ENCODE results near the gene OSMR.

OSMR gene

GRCh38 chr5:38847559-38848347, 1.9 kb downstream of the OSMR start:
- TF ChIP-seq POLR2AphosphoS5 (IDR thresholded peaks at IDR 0.05; ENCODE audit: low read depth, low read length) (no peak), SIN3A (IDR thresholded peaks at IDR 0.05; ENCODE audit: borderline replicate concordance, insufficient read depth, low read length) (no peak), TAF1 (IDR thresholded peaks at IDR 0.05; ENCODE audit: borderline replicate concordance, insufficient read depth, low read length) (no peak), REST (IDR thresholded peaks at IDR 0.05; ENCODE audit: insufficient read depth in 1 of 2, low read depth in 2 of 2, low read length in 2 of 2) (no peak), FOXP2 (optimal IDR thresholded peaks at IDR 0.05; ENCODE audit: borderline replicate concordance, extremely low read depth, extremely low read length, insufficient read depth) (no peak)

- TF ChIP-seq TAF1 (IDR thresholded peaks at IDR 0.05; ENCODE audit: borderline replicate concordance, insufficient read depth, low read length): no peak
- no peak for TF ChIP-seq POLR2AphosphoS5 (IDR thresholded peaks at IDR 0.05; ENCODE audit: low read depth, low read length)
- TF ChIP-seq REST (IDR thresholded peaks at IDR 0.05; ENCODE audit: insufficient read depth in 1 of 2, low read depth in 2 of 2, low read length in 2 of 2): no peak
- no peak for TF ChIP-seq SIN3A (IDR thresholded peaks at IDR 0.05; ENCODE audit: borderline replicate concordance, insufficient read depth, low read length)
- TF ChIP-seq FOXP2 (optimal IDR thresholded peaks at IDR 0.05; ENCODE audit: borderline replicate concordance, extremely low read depth, extremely low read length, insufficient read depth): no peak
Measured at GRCh38 chr5:38848637-38849036, 2.8 kb downstream of the OSMR start.

- TF ChIP-seq REST (IDR thresholded peaks at IDR 0.05; ENCODE audit: insufficient read depth in 1 of 2, low read depth in 2 of 2, low read length in 2 of 2) (no peak), FOXP2 (optimal IDR thresholded peaks at IDR 0.05; ENCODE audit: borderline replicate concordance, extremely low read depth, extremely low read length, insufficient read depth) (no peak), POLR2AphosphoS5 (IDR thresholded peaks at IDR 0.05; ENCODE audit: low read depth, low read length) (no peak), TAF1 (IDR thresholded peaks at IDR 0.05; ENCODE audit: borderline replicate concordance, insufficient read depth, low read length) (no peak)
Measured at GRCh38 chr5:38853753-38854470, 8.1 kb downstream of the OSMR start.

GRCh38 chr5:38854907-38855306, 9.1 kb downstream of the OSMR start:
- no peak for TF ChIP-seq REST (IDR thresholded peaks at IDR 0.05; ENCODE audit: insufficient read depth in 1 of 2, low read depth in 2 of 2, low read length in 2 of 2)
- TF ChIP-seq FOXP2 (optimal IDR thresholded peaks at IDR 0.05; ENCODE audit: borderline replicate concordance, extremely low read depth, extremely low read length, insufficient read depth): no peak
- TF ChIP-seq TAF1 (IDR thresholded peaks at IDR 0.05; ENCODE audit: borderline replicate concordance, insufficient read depth, low read length): no peak
- no peak for TF ChIP-seq POLR2AphosphoS5 (IDR thresholded peaks at IDR 0.05; ENCODE audit: low read depth, low read length)
- no peak for TF ChIP-seq SIN3A (IDR thresholded peaks at IDR 0.05; ENCODE audit: borderline replicate concordance, insufficient read depth, low read length)
